ENCODE results near the gene ZG16B. TPM values are rescaled to one million over a fixed set of nuclear protein-coding genes. Genes with fewer than 3 reads are reported as not detected.

ZG16B gene
- total RNA-seq, 4 donors from 2014 or later: 0.34 to 38.5 (median 0.44) TPM; not detected in 1

- TF ChIP-seq POLR2A (IDR thresholded peaks at IDR 0.05): no peak
- TF ChIP-seq CTCF (IDR thresholded peaks at IDR 0.05): no peak
- no peak for DNase-seq
- H3K36me3 ChIP-seq: peaks cover 0 to 1% (median 0%) of the 10 kb centered on the region in 3 donors
- intact Hi-C loops (cut with DNase I): no loop called here
- 29 to 32% methylated on average over 3 of the region's 3 CpGs for WGBS, 2 donors
- H3K27me3 ChIP-seq: peaks cover 0 to 39% (median 0%) of the 10 kb centered on the region in 4 donors
- H3K27ac ChIP-seq: no peak overlapping the region
- no peaks in the 10 kb centered on the region for H3K9me3 ChIP-seq
- H3K4me3 ChIP-seq: no peak overlapping the region
- peaks cover 0 to 9% (median 9%) of the 10 kb centered on the region in 3 donors for H3K4me1 ChIP-seq
Measured at GRCh38 chr16:2846511-2847310, 16.6 kb downstream of the ZG16B start.

DNA sequence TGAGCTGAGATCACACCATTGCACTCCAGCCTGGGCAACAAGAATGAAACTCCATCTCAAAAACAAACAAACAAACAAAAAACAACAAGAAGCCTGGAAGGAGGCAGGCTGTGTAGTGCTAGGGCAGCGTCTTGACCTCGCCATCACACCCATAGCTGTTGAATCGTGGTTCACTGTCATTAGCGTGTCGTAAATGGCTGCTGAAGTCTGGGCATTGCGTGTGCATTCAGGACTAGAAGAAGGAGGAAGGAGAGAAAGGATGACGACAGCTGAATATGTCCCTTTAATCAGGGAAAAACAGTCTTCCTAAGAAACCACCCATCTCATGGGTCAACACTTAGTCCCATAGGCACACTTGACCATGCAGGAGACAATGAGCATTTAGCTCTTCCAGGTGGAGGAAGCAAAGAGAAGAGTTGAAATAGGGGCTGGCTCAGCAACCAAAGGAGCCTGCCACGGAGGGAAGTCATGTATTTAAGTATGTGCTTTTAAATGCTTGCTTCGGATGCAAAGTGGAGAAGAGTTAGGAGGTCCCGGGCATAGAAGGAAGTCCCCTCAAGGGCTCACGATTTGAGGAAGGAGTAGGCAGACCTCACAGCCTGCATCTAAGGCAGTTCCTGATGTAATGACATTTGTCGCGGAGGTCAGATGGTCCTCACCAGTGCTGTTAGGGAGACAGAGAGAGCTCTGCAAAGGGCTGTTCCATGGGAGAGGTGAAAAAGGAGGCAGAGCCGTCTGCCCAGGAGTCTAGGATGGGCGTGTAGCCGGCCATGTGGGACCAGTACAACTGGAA is 19.0 kb downstream of the ZG16B start:
- Histone ChIP-seq H3K27ac (no peak overlapping the region), H3K4me3 (no peak overlapping the region), H3K36me3 (peaks cover 0 to 24% (median 0%) of the 10 kb centered on the region in 3 donors), H3K27me3 (peaks cover 0 to 61% (median 0%) of the 10 kb centered on the region in 4 donors), H3K4me1 (no peaks in the 10 kb centered on the region), H3K9me3 (no peaks in the 10 kb centered on the region)
- DNase-seq: no peak
- intact Hi-C loops (cut with DNase I): no loop called here
- WGBS, 2 donors: 81 to 84% methylated on average over 15 to 16 of the region's 16 CpGs
- no peak for TF ChIP-seq CTCF (IDR thresholded peaks at IDR 0.05)
- no peak for TF ChIP-seq POLR2A (IDR thresholded peaks at IDR 0.05)

DNA sequence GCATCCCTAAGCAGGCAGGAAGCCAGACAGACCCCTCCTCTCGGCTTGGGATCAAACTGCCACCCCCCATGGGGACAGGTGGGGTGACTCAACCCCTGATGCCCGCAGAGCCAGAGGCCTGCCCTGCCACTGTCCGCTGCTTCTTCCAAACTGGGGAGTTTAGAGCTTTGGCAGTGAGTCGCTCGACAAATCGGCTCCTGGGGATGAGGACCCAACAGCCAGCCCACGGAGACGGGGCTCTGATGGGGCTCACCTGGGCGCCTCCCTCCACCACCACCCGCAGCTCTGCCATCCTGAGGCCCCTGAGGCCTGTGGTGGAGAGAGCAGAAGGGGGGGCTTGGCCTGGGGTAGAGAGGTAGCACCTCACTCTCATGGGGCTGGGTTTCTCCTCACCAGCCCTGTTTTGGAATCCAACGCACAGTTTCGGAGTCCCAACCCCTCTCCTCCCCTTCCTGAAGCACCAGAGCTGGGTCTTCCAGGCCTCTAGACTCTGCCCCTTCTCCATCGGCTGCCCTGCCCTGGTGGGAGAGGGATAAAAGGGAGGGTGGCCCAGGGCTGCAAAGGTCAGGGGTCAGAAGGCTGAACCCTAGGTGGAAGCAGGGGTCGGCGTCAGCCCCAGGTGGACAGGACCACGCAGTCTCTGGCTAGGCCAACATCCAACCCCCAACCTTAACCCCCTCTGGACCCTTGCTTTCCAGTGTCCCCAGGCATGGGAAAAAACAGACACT is 22.1 kb downstream of the ZG16B start:
- Histone ChIP-seq H3K27me3 (peaks cover 0 to 69% (median 0%) of the 10 kb centered on the region in 4 donors), H3K9me3 (peaks cover 0 to 6% (median 5%) of the 10 kb centered on the region in 3 donors), H3K4me1 (peaks cover 0 to 20% (median 6%) of the 10 kb centered on the region in 3 donors), H3K36me3 (peaks cover 0 to 36% (median 0%) of the 10 kb centered on the region in 3 donors), H3K4me3 (no peak overlapping the region), H3K27ac (no peak overlapping the region)
- whole genome bisulfite sequencing, 2 donors: 80 to 88% methylated on average over 2 to 7 of the region's 16 CpGs
- intact Hi-C loops (cut with DNase I): no loop called here
- TF ChIP-seq CTCF (IDR thresholded peaks at IDR 0.05): no peak
- TF ChIP-seq POLR2A (IDR thresholded peaks at IDR 0.05): no peak
- DNase-seq: no peak

DNA sequence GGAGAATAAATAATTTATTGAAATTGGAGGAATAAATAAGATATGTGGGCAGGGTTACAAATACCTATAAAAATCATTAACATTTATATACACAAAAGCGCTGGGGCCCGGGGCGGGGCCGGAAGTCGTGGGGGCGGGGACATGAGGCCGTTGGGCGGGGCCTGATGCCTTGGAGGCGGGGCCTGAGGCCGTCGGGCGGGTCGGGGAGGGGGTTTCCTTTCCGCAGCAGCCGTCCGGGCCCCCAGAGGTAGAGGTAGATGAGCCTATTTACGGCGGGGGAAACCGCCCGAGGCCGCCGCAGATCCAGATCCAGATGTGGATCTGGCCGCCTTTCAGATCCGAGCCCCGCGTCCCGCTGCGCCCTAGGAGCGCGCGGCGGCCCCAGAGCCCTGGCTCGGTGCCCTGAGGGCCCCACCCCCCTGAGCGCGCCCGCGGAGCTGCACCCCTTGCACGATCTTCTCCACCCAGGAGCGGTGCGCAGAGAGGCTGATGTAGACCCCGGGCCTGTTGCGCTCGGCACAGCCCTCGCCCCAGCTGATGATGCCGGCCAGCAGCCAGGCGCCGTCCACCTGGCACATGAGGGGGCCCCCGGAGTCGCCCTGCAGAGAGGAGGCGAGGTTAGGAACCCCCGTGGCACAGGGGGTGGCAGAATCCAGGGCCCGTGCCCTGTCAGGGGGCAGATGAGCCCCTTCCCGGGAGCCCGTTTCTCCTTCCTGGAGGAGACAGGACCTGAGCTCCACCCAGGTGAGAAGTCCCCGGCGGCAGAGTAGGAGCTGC is 22.8 kb downstream of the ZG16B start:
- peaks cover 0 to 27% (median 11%) of the 10 kb centered on the region in 3 donors for H3K4me1 ChIP-seq
- H3K36me3 ChIP-seq: peaks cover 0 to 36% (median 0%) of the 10 kb centered on the region in 3 donors
- H3K27me3 ChIP-seq: peaks cover 0 to 70% (median 0%) of the 10 kb centered on the region in 4 donors
- intact Hi-C loops (cut with DNase I): no loop called here
- peaks cover 0 to 6% (median 5%) of the 10 kb centered on the region in 3 donors for H3K9me3 ChIP-seq
- TF ChIP-seq POLR2A (IDR thresholded peaks at IDR 0.05) (no peak), CTCF (IDR thresholded peaks at IDR 0.05) (no peak)
- DNase-seq: no peak
- no CpG with 5 or more reads among the region's 56 CpGs for WGBS, 2 donors
- H3K27ac ChIP-seq: no peak overlapping the region
- H3K4me3 ChIP-seq: no peak overlapping the region
